ENCODE results near the gene PDE10A. TPM values are rescaled to one million over a fixed set of nuclear protein-coding genes. Genes with fewer than 3 reads are reported as not detected.
"Not testable (repeated sequence)": the region's sequence is repeated elsewhere in the genome, so short reads cannot be mapped to it uniquely, and the experiment has no call there.

PDE10A gene
- total RNA-seq, 1 donor from 2014 or later, result 0.79 TPM

DNA sequence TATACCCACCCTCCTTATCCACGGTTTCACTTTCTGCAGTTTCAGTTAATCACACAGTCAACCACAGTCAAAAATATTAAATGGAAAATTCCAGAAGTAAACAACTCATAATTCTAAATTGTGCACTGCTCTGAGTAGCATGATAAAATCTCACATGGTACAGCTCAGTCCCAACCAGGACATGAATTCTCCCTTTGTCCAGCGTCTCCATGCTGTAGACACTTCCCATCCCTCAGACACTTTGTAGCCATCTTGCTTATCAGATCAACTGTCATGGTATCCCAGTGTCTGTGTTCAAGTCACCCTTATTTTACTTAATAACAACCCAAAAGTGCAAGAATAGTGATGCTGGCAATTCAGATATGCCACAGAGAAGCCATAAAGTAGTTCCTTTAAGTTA is 94.7 kb downstream of the PDE10A start:
- no peak overlapping the region for H3K4me3 ChIP-seq (ENCODE audit: low read depth, low read length)
- no peaks in the 10 kb centered on the region for H3K27me3 ChIP-seq (ENCODE audit: control insufficient read depth, insufficient read depth, low read length)
- TF ChIP-seq, protein P1, sequence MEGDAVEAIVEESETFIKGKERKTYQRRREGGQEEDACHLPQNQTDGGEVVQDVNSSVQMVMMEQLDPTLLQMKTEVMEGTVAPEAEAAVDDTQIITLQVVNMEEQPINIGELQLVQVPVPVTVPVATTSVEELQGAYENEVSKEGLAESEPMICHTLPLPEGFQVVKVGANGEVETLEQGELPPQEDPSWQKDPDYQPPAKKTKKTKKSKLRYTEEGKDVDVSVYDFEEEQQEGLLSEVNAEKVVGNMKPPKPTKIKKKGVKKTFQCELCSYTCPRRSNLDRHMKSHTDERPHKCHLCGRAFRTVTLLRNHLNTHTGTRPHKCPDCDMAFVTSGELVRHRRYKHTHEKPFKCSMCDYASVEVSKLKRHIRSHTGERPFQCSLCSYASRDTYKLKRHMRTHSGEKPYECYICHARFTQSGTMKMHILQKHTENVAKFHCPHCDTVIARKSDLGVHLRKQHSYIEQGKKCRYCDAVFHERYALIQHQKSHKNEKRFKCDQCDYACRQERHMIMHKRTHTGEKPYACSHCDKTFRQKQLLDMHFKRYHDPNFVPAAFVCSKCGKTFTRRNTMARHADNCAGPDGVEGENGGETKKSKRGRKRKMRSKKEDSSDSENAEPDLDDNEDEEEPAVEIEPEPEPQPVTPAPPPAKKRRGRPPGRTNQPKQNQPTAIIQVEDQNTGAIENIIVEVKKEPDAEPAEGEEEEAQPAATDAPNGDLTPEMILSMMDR (IDR thresholded peaks at IDR 0.05; ENCODE audit: insufficient read depth, low read length, severe bottlenecking), result no peak
- DNase-seq (ENCODE audit: low read depth), result no peak
- H3K36me3 ChIP-seq (ENCODE audit: control insufficient read depth, insufficient read depth, low read length), result no peaks in the 10 kb centered on the region
- FAIRE-seq, result no peak

DNA sequence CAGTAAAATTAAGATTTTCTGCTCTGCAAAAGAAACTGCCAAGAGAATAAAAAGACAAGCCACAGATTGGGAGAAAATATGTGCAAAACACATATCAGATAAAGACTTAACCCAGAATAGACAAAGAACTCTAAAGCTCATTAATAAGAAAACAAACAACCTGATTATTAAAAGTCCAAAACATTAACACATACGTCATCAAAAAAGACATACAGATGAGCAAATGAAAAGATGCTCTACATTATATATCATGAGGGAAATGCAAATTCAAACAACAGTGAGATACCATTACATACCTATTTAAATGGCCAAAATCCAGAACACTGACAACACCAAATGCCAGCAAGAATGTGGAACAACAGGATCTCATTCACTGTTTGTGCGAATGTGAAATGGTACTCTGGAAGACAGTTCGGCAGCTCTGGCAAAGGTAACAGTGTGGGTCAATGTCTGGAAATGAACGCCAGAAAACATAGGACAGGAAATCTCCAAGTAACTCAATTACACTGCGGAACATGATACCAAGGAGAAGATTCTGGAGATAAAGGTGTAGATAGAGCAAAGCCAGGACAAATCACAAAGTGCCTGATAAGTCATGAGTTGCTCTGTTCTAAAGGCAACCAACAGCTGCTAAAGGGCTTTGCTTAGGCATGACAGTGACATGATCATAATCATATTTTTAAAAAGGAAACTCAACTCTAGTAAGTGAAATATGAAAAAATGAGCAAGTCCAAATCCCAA is 96.8 kb downstream of the PDE10A start:
- Histone ChIP-seq H3K36me3 (ENCODE audit: control insufficient read depth, insufficient read depth, low read length) (no peaks in the 10 kb centered on the region), H3K4me3 (ENCODE audit: low read depth, low read length) (no peak overlapping the region), H3K27me3 (ENCODE audit: control insufficient read depth, insufficient read depth, low read length) (no peaks in the 10 kb centered on the region)
- FAIRE-seq (no peak), DNase-seq (ENCODE audit: low read depth) (no peak)
- TF ChIP-seq, protein P1 (IDR thresholded peaks at IDR 0.05; ENCODE audit: insufficient read depth, low read length, severe bottlenecking), result no peak

DNA sequence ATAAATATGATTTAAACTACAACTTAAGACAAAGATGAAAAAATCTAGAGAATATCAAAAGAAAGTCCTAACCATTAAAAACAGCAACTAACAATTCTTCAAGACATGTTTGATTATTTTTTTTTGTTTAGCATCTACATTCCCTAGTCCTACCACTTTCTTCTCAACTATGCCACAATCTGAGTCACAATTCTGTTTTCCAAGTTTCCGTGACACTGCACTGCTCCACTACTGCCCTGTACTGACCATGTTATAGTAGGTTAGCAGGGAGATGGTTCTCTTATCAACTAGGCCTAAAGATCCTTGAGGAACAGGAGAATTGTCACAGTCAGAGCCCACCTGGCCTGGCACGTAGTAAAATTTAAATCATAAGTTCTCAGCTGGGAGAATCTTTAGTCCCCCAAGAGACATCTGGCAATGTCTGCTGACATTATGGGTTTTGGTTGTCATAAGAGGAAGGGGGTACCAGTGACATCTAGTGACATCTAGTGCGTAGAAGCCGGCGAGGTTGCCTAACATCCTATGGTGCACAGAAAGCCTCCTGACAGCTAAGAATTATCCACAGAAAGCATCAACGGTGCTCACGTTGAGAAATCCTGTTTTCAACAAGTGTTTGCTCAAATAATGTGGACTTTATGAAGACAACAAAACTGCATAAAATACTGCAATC is 100.5 kb downstream of the PDE10A start:
- no peaks in the 10 kb centered on the region for H3K27me3 ChIP-seq (ENCODE audit: control insufficient read depth, insufficient read depth, low read length)
- no peak for DNase-seq (ENCODE audit: low read depth)
- TF ChIP-seq, protein P1 (IDR thresholded peaks at IDR 0.05; ENCODE audit: insufficient read depth, low read length, severe bottlenecking), result no peak
- no peaks in the 10 kb centered on the region for H3K36me3 ChIP-seq (ENCODE audit: control insufficient read depth, insufficient read depth, low read length)
- FAIRE-seq, result no peak
- no peak overlapping the region for H3K4me3 ChIP-seq (ENCODE audit: low read depth, low read length)

DNA sequence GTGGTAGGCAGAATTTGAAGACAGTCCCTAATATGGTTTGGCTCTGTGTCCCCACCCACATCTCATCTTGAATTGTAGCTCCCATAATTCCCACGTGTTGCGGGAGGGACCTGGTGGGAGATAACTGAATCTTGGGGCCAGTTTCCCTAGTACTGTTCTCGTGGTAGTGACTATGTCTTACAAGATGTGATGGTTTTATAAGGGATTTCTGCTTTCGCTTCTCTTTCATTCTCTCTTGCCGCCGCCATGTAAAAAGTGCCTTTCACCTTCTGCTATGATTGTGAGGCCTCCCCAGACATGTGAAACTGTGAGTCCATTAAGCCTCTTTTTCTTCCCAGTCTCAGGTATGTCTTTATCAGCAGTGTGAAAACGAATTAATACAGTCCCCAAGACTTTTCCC is 103.4 kb downstream of the PDE10A start:
- no peak for DNase-seq (ENCODE audit: low read depth)

DNA sequence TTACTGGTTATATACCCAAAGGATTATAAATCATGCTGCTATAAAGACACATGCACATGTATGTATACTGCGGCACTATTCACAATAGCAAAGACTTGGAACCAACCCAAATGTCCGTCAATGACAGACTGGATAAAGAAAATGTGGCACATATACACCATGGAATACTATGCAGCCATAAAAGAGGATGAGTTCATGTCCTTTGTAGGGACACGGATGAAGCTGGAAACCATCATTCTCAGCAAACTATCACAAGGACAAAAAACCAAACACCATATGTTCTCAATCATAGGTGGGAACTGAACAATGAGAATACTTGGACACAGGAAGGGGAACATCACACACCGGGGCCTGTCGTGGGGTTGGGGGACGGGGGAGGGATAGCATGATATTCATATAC is 104.9 kb downstream of the PDE10A start:
- FAIRE-seq; DNase-seq (ENCODE audit: low read depth): not testable (repeated sequence)

More for the DNA sequence above, 103.4 kb downstream of the PDE10A start:
- TF ChIP-seq, protein P1 (IDR thresholded peaks at IDR 0.05; ENCODE audit: insufficient read depth, low read length, severe bottlenecking), result no peak
- FAIRE-seq, result no peak
- no peaks in the 10 kb centered on the region for H3K36me3 ChIP-seq (ENCODE audit: control insufficient read depth, insufficient read depth, low read length)
- no peak overlapping the region for H3K4me3 ChIP-seq (ENCODE audit: low read depth, low read length)
- no peaks in the 10 kb centered on the region for H3K27me3 ChIP-seq (ENCODE audit: control insufficient read depth, insufficient read depth, low read length)

DNA sequence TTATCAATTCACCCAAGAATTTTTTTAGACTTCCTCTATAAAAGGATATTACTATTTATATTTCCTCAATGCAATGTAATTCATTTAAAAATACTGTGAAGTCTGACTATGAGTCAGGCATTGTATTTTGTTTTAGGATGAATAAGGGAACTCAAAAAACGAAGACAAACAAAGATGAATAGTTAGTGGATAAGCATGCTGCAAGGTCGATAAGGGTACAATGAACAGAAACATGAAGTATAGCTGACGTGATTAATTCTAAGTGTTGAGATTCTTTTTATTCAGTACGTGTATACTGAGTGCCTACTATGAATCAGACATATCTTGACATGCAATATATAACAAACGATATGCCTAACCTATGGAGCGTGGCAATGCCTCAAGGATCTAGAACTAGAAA is 105.4 kb downstream of the PDE10A start:
- Histone ChIP-seq H3K27me3 (ENCODE audit: control insufficient read depth, insufficient read depth, low read length) (no peaks in the 10 kb centered on the region), H3K4me3 (ENCODE audit: low read depth, low read length) (no peak overlapping the region), H3K36me3 (ENCODE audit: control insufficient read depth, insufficient read depth, low read length) (no peaks in the 10 kb centered on the region)
- TF ChIP-seq, protein P1 (IDR thresholded peaks at IDR 0.05; ENCODE audit: insufficient read depth, low read length, severe bottlenecking), result no peak
- DNase-seq (ENCODE audit: low read depth) (peak; percentile 54), FAIRE-seq (no peak)

More for the DNA sequence above, 104.9 kb downstream of the PDE10A start:
- not testable (repeated sequence) for H3K4me3 ChIP-seq (ENCODE audit: low read depth, low read length); H3K36me3 ChIP-seq (ENCODE audit: control insufficient read depth, insufficient read depth, low read length); H3K27me3 ChIP-seq (ENCODE audit: control insufficient read depth, insufficient read depth, low read length)
